ENCODE results near the gene SVIL. TPM values are rescaled to one million over a fixed set of nuclear protein-coding genes. Genes with fewer than 3 reads are reported as not detected.
"Not testable (repeated sequence)": the region's sequence is repeated elsewhere in the genome, so short reads cannot be mapped to it uniquely, and the experiment has no call there.

Gene SVIL
- total RNA-seq, 1 experiment from 2014 or later: 147 TPM

- peaks cover 16% of the 10 kb centered on the region for H3K4me1 Mint-ChIP-seq (ENCODE audit: low read depth, unreplicated experiment)
- no TSS peak for BruUV-seq (replicated peaks)
- H3K9me3 Mint-ChIP-seq (ENCODE audit: low read depth, unreplicated experiment): no peaks in the 10 kb centered on the region
- H3K36me3 Mint-ChIP-seq (ENCODE audit: insufficient read depth, unreplicated experiment): peaks cover 35% of the 10 kb centered on the region
- DNase-seq: no peak
- H3K27ac Mint-ChIP-seq (ENCODE audit: unreplicated experiment): no peak overlapping the region
- no peak for TF ChIP-seq CTCF (IDR thresholded peaks at IDR 0.05; ENCODE audit: unreplicated experiment)
- no peak overlapping the region for H3K4me3 Mint-ChIP-seq (ENCODE audit: low read depth, unreplicated experiment)
- CTCF ChIA-PET: interaction anchor here (1.1 kb wide), 1 partner anchor 20 kb away, joined by 3 read pairs; no protein-coding TSS in a partner anchor
- intact Hi-C loops (cut with micrococcal nuclease; ENCODE audit: unreplicated experiment): no loop called here
- no peaks in the 10 kb centered on the region for H3K27me3 Mint-ChIP-seq (ENCODE audit: unreplicated experiment)
Observed at GRCh38 chr10:29569795-29570194, 65.0 kb downstream of the SVIL start.

GRCh38 chr10:29567003-29567402 lies 67.8 kb downstream of the SVIL start:
- BruUV-seq (replicated peaks): no TSS peak
- no peak for TF ChIP-seq CTCF (IDR thresholded peaks at IDR 0.05; ENCODE audit: unreplicated experiment)
- CTCF ChIA-PET: interaction anchor here (1.2 kb wide), 1 partner anchor 23 kb away, joined by 6 read pairs; no protein-coding TSS in a partner anchor
- Mint-ChIP-seq H3K27me3 (ENCODE audit: unreplicated experiment) (no peaks in the 10 kb centered on the region), H3K4me1 (ENCODE audit: low read depth, unreplicated experiment) (peaks cover 16% of the 10 kb centered on the region), H3K36me3 (ENCODE audit: insufficient read depth, unreplicated experiment) (peaks cover 49% of the 10 kb centered on the region), H3K27ac (ENCODE audit: unreplicated experiment) (no peak overlapping the region), H3K9me3 (ENCODE audit: low read depth, unreplicated experiment) (no peaks in the 10 kb centered on the region), H3K4me3 (ENCODE audit: low read depth, unreplicated experiment) (no peak overlapping the region)
- intact Hi-C loops (cut with micrococcal nuclease; ENCODE audit: unreplicated experiment): no loop called here
- DNase-seq: no peak

- CTCF ChIA-PET: interaction anchor here (0.7 kb wide), 1 partner anchor 24 kb away, joined by 3 read pairs; no protein-coding TSS in a partner anchor
- H3K9me3 Mint-ChIP-seq (ENCODE audit: low read depth, unreplicated experiment); DNase-seq; H3K4me3 Mint-ChIP-seq (ENCODE audit: low read depth, unreplicated experiment); BruUV-seq (replicated peaks); intact Hi-C loops (cut with micrococcal nuclease; ENCODE audit: unreplicated experiment); H3K27me3 Mint-ChIP-seq (ENCODE audit: unreplicated experiment): not testable (repeated sequence)
- H3K36me3 Mint-ChIP-seq (ENCODE audit: insufficient read depth, unreplicated experiment): peaks cover 53% of the 10 kb centered on the region
- peak overlapping the region; percentile 72 for H3K27ac Mint-ChIP-seq (ENCODE audit: unreplicated experiment)
- peaks cover 16% of the 10 kb centered on the region for H3K4me1 Mint-ChIP-seq (ENCODE audit: low read depth, unreplicated experiment)
Observed at GRCh38 chr10:29566209-29566608, 68.6 kb downstream of the SVIL start.

- no TSS peak for BruUV-seq (replicated peaks)
- Mint-ChIP-seq H3K27me3 (ENCODE audit: unreplicated experiment) (no peaks in the 10 kb centered on the region), H3K27ac (ENCODE audit: unreplicated experiment) (no peak overlapping the region), H3K9me3 (ENCODE audit: low read depth, unreplicated experiment) (no peaks in the 10 kb centered on the region), H3K4me3 (ENCODE audit: low read depth, unreplicated experiment) (no peak overlapping the region), H3K36me3 (ENCODE audit: insufficient read depth, unreplicated experiment) (peaks cover 59% of the 10 kb centered on the region), H3K4me1 (ENCODE audit: low read depth, unreplicated experiment) (peaks cover 12% of the 10 kb centered on the region)
- intact Hi-C loops (cut with micrococcal nuclease; ENCODE audit: unreplicated experiment): no loop called here
- CTCF ChIA-PET: interaction anchor here (0.7 kb wide), 1 partner anchor 1360 kb away, joined by 4 read pairs; no protein-coding TSS in a partner anchor
- DNase-seq: no peak
- TF ChIP-seq CTCF (IDR thresholded peaks at IDR 0.05; ENCODE audit: unreplicated experiment): no peak
Observed at GRCh38 chr10:29563420-29564035, 71.2 kb downstream of the SVIL start.

GRCh38 chr10:29563006-29563405 lies 71.8 kb downstream of the SVIL start:
- DNase-seq; intact Hi-C loops (cut with micrococcal nuclease; ENCODE audit: unreplicated experiment); H3K27me3 Mint-ChIP-seq (ENCODE audit: unreplicated experiment); H3K9me3 Mint-ChIP-seq (ENCODE audit: low read depth, unreplicated experiment); H3K4me1 Mint-ChIP-seq (ENCODE audit: low read depth, unreplicated experiment); H3K4me3 Mint-ChIP-seq (ENCODE audit: low read depth, unreplicated experiment); BruUV-seq (replicated peaks): not testable (repeated sequence)
- Mint-ChIP-seq H3K27ac (ENCODE audit: unreplicated experiment) (peak overlapping the region; percentile 59), H3K36me3 (ENCODE audit: insufficient read depth, unreplicated experiment) (peaks cover 57% of the 10 kb centered on the region)
- CTCF ChIA-PET: interaction anchor here (0.7 kb wide), 1 partner anchor 1360 kb away, joined by 4 read pairs; no protein-coding TSS in a partner anchor

Measured in Calu3 (cell line).